ENCODE results near the gene CIRBP.
"Not testable (repeated sequence)": the region's sequence is repeated elsewhere in the genome, so short reads cannot be mapped to it uniquely, and the experiment has no call there.

CIRBP gene

GRCh38 chr19:1294688-1295087 is 25.6 kb downstream of the CIRBP start:
- DNase-seq = no peak

- peak; percentile 18 for DNase-seq
These were observed 26.3 kb downstream of the CIRBP start for GRCh38 chr19:1295169-1296012.

DNA sequence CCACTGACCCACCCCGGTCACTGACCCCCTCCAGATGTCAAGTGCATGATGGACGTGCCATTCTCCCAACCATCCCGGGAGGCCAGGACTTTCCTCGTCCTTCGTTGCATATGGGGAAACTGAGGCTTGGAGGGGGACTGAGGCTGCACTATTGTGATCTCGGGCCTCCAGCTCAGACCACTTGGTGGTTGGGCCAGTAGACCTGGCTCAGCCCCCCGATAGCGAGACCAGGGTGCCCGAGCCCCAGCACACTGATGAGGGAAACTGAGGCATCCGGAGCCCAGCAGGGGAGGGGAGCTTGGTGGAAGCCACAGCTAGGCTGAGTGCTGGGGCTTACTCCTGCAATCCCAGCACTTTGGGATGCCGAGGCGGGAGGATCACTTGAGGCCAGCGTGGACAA is 26.9 kb downstream of the CIRBP start:
- DNase-seq = no peak

DNA sequence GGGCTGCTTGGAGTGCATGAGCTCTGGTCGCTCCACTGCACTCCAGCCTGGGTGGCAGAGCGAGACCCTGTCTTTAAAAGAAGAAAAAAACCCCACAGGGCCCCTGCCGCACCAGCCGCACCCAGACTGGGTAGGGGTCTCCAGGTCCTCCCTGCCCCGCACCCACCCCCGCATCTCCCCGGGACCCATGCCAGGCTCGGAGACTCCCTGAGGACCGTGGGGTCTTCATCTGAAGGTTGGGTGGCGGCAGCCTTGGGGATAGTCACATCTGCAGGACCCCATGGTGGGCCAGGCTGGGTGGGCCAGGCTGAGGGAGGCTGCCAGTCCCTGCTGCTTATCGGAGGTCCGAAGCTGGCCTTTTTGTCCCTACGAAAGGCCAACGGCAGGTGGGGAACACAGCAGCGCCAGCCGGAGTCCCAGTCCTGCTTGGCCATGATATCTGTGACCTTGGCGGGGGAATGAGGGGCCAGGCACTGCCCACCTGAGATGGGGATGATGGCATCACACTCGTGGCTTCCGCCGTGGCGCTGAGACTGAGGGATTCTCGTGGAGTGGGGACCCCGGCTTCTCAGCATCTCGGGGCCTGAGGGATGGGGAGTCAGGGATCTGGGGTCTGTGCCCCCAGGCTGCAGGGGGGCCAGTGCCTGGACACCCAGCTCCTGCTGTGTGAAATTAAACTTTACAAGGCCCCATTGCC is 27.6 kb downstream of the CIRBP start:
- DNase-seq = no peak

GRCh38 chr19:1298235-1298634 is 29.1 kb downstream of the CIRBP start:
- DNase-seq = no peak

DNA sequence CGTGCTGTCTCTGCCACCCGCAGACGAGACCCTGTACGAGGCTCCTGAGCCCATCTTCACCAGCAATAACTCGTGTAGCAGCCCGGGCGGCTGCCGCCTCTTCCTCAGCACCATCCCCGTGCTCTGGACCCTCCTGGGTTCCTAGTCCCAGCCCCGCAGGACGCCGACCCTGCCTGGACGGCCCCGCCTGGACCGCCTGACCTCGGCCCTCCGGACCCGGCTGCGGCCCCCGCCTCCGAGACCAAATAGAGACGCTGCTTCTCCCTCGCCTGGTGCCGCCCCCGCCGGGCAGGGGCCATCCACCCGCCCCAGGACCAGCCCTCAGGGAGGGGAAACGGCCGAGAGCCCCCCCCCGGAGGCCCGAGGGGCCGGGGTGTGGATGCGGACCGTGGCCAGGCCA is 30.7 kb downstream of the CIRBP start:
- no peak for DNase-seq

DNA sequence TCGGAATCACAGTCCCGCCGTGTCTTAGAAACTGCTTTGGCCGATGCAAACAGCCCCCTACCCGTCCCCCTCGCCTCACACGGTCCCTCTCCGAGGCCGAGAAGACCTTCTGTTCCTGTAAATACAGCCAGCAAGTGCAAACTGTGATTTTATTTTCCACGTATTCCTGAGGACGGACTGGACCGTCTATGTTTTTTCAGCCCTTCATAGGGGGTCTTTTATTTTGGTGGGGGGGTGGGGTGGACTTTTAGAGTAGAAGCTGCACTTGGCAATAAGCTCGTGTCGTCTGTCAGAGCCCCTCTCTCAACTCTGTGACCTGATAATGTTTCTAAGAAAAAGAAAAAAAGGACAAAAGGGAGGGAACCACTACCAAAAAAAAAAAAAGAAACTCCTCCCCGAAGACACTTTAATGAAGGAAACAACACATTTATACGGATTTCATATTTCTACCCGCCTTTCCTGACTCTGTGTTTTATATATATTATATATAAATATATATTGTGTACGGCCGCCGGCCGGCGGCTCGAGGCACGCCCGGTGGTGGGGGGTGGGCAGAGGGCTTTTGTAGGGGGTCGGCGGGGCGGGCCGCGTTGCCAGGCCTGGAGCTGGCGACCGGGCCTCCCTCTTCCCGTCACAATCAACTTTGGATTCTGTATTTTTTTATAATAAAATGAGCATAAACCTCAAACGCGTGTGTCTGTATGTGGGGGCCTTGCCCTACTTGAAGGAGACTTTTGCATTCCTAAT is 31.8 kb downstream of the CIRBP start:
- DNase-seq = no peak

GRCh38 chr19:1302533-1303239 is 33.6 kb downstream of the CIRBP start:
- DNase-seq = no peak

DNA sequence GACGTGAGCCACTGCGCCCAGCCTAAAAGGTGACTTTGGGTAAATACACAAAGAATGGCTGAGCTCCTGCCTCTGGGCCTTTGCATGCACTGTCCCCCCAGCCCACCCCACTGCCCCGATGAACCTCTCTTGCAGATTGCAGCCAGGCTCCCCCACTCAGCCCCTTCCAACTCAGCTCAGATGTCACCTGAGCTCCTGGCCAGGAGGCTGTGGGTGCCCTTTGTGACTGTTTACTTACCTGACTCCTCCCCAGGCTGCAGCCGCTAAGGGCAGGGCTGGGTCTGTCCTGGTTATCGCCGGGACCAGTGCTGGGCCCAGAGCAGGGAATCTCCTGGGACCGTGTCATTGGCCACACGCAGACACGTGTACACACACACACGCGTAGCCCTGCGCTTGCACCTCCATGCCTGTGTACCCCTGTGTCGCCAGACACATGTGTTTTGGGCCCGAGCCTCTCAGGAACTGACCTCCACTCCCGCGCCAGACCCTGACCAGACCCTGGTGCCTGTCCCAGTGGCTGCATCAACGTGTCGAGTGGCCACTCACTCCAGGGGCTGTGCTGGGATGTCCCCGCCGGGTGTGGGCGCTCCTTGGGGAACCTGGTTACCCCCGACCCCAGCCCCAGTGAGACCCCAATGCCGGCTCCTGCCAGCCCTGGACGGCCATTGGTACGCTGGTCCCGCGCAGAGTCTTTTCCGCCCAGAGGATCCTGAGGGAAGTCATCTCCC is 35.2 kb downstream of the CIRBP start:
- DNase-seq = no peak

DNA sequence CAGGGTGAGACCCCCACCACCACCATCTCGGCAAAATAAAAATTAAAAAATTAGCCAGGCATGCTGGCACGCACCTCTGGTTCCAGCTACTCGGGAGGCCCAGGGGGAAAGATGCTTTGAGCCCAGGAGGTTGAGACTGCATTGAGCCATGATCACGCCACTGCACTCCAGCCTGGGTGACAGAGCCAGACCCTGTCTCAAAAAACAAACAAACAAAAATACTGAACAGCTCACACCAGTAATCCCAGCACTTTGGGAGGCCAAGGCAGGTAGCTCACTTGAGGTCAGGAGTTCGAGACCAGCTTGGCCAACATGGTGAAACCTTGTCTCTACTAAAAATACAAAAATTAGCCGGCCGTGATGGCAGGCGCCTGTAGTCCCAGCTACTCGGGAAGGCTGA is 36.2 kb downstream of the CIRBP start:
- not testable (repeated sequence) for DNase-seq

DNA sequence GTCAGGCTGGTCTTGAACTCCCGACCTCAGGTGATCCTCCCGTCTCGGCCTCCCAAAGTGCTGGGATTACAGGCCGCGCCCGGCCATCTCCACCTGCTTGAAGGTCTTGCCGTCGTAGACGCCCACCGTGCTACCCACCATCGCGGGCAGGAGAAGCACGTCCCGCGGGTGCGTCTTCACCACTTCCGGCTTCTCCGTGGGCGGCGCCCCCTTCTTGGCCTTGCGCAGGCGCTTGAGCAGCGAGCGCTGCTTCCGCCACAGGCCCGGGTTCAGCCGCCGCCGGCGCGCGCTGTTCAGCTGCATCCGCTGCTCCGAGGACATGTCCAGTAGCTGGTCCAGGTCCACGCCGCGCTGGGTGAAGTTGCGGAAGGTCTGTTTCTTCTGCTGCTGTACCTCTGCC is 38.2 kb downstream of the CIRBP start:
- no peak for DNase-seq

- DNase-seq = no peak
These were observed 38.7 kb downstream of the CIRBP start for GRCh38 chr19:1307755-1308303.

GRCh38 chr19:1308718-1309117 is 39.6 kb downstream of the CIRBP start:
- DNase-seq = no peak

DNA sequence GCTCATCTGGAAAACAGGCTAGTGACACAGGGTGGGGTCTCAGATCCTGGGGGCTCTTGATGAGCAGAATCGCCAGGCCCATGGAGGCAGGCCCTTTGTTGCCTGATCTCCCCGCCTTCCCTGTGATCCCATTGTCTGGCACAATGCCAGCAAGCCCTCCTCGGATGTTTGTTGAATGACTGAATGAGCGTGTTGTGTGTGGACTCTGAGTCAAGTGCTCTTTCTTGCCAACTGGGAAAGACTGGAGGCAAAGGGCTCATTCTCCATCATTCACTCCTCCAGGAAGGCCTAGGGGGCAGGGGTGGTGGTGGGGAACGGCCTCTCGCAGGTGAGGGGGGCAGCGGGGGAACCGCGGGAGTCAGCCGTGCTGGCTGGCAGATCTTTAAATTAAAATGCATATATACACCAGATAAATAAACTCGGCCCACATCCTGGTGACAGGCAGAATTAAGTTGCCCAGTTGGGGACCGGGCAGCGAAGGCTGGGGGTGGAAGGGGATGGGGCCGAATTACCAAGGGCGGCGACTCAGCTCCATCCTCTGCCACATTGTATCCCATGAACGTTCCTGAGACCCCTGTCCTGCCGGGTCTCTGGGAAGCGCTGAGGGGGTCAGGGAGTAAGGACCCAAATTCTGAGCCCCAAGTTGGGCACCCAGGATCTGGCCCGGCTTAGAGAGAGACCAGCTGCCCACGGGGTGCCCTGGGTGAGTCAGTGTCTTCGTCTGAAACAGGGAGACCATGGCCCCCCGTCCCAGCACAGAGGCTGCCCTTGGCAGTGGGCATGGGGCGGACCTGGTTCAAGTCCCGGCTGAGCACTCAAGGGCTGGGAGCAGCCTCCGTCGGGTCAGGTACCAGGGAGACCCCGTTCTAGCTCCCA is 41.1 kb downstream of the CIRBP start:
- no peak for DNase-seq

- no peak for DNase-seq
These were observed 41.7 kb downstream of the CIRBP start for GRCh38 chr19:1310853-1311180.

DNA sequence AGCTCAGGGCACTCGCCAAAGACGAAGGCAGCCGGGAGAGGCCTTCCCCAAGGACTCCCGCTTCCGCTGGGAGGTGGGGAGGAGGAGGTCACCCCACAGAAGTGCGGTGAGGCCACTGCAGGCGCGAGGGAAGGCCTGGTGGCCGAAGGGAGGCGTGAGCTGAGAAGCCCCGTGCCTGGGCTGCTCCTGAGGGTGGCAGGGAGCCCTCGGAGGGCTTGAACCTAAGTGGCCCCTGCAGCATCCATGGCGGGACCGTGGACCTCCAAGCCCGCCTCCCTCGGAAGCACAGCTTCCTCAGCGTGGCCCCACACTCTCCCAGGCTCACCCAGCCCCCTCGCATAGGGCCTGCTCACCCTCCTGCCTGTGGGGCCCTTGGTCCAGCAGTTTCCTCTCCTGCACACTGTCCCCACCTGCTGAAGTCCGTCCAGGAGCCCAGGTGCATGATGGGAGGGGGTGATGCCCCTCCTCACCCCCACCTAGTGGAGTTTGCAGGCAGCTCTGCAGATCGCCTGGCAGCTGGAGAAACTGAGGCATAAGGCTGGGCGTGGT is 42.5 kb downstream of the CIRBP start:
- DNase-seq = no peak

DNA sequence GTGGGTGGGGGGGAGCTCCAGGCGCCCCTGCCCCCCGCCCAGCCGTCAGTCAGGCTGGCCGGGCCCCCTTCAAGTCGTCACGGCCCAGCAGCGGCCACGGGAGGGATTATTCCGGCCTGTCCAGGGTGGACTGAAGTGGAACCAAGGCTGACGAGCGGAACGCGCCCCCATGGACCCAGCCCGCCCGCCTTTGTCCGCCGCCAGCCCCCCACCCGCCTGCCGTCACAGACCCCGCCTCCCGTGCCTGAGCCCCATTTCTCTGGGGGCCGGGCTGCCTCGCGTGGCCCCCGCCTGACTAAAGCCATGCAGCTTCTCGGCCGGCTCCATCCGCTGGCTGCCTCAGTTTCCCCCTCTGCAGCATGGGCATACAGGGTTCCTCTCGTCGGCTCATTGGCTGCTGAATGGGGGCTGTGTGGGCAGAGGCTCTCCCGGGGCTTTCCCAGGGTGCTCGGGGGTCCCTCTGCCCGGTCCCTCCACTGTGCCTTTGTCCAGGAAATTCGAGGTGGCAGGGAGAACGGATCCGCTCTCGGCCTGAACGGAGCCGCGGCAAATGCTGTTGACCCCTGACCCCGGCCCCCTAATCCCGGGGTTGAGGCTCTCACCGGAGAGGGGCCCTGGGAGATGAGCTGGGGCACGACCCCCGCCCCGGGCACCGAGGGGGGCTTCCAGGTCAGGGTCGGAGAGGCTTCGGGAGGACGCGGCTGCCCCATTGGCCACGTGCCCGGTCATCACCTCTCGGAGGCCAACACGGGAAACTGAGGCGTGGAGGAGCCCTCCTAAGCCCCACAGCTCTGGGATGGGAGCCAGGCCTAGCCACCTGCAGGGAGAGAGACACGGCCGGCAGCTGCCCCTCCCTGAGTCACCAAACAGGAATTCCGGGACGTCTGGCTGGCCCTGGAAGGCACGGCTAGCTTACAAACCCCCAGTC is 43.9 kb downstream of the CIRBP start:
- no peak for DNase-seq

DNA sequence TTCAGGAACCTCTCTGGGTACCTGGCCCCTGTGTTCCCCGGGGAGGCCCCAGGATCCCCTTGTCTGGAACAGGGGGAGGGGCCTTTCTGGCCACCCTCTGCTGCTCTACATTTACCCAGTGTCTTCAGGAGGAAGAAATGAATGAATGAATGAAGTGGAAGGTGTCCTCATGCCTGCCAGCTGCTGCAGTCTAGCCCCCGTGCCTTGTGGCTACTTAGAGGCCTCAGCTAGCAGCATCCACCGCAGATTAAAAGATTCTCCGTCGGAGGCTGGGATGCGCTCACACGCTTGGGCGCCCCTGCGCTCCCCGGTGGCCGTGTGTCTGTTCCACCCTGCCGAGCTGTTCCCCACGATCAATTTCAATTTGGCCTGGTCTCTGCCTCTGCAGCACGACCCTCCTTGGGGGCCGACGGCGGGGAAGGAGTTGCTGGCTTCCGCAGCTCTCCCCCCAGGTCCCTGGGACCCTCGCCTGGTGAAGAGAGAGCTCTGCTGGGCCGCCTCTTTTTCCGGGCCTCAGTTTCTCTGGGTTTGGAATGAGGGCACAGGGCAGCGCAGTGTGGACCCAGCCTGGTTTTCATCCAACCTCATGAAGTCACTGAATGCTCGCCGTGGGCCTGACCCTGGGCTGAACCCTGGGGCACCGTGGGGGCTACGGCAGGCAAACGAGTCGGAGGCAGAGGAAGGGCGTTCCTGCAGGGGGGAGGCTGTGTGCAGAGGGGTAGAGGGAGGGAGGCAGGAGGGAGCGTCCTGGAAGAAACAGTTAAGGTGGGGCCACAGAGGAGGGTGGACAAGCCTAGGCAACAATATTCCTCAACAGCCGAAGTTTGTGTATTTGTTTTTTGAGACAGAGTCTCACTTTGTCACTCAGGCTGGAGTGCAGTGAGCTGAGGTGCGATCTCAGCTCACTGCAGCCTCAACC is 44.8 kb downstream of the CIRBP start:
- no peak for DNase-seq
